ENCODE data around the gene ABCC3.

Gene ABCC3

DNA sequence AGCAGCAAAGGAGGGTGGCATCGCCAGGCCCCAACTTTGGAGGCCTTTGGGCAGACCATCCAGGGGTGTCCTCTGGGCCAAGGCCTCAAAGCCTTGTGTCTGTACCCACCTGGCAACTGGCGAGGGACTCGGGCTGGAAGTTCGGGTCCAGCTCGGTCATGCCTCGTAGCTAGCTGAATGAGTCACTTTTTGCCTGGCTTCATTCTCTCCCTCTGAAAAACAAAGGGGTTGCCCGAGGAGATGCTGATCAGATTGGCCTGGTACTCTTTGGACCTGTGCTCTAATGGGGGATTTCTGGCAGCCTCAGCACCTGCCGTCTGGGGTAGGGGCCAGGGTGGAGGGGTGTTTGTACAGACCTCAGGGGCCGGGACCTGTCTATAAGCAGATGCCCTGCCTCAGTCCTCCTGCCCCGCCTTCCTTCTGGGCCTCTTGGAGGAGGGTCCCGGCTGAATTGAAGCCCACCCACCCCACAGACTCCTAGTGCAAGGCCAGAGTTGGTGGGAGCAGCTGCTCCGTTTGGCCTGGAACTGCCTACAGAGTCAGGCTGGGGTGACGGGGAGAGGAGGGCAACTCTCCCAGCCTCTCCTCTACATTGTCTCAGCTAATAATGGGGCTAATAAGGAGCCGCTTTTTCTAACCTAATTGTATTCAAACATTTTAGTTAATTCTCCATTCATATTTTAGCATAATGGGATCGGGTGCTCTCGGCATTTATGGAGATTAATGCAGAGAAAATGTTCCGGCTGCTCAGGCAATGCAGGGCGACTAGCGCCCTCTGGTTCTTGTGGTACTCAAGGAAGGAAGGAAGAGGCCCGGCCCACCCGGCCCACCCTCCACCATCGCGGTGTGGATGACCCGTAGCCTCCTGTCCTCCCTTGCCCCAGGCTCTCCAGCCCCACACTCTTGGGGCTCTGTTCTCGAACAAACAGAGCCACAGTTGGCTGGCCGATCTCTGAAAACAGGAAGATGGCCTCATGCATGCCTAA, 21.4 kb upstream of the ABCC3 start:
- no peaks in the 10 kb centered on the region for H3K36me3 Mint-ChIP-seq (ENCODE audit: low read depth)
- intact Hi-C loops (cut with micrococcal nuclease), result no loop called here
- H3K4me1 Mint-ChIP-seq (ENCODE audit: low read depth), result peaks cover 32% of the 10 kb centered on the region
- no peaks in the 10 kb centered on the region for H3K9me3 Mint-ChIP-seq
- no peak overlapping the region for H3K27ac Mint-ChIP-seq
- H3K27me3 Mint-ChIP-seq, result peaks cover 49% of the 10 kb centered on the region
- H3K4me3 Mint-ChIP-seq, result no peak overlapping the region

DNA sequence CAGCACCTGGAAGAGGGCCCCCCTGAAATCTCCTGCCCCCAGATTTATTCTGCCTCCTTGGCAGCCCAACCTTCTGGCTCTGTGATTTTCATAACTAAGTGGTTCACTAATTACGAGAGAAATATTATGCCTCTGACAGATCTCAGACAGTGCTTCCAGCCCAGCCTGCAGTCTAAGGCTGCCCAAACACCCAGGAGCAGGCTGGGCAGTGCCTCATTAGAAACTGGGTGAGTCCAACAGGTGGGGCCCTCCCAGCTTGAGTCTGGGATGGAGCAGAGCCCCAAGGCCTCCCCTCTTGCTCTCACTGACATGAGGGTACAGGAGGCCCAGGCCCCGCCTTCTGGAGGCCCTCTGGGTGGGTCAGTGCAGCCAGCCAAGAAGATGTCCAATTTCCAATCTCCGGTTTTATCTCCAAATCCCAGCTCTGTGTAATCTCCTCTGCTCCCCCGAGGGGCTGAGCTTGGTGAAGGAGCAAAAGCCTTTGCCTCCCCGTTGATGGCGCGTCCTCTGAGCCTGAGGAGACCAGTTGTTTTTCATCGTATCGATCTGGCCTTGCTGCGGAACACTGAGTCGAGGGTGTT, 20.1 kb upstream of the ABCC3 start:
- H3K4me1 Mint-ChIP-seq (ENCODE audit: low read depth), result peaks cover 45% of the 10 kb centered on the region
- H3K9me3 Mint-ChIP-seq, result no peaks in the 10 kb centered on the region
- H3K36me3 Mint-ChIP-seq (ENCODE audit: low read depth), result no peaks in the 10 kb centered on the region
- no peak overlapping the region for H3K4me3 Mint-ChIP-seq
- peaks cover 42% of the 10 kb centered on the region for H3K27me3 Mint-ChIP-seq
- H3K27ac Mint-ChIP-seq, result no peak overlapping the region
- intact Hi-C loops (cut with micrococcal nuclease), result no loop called here

DNA sequence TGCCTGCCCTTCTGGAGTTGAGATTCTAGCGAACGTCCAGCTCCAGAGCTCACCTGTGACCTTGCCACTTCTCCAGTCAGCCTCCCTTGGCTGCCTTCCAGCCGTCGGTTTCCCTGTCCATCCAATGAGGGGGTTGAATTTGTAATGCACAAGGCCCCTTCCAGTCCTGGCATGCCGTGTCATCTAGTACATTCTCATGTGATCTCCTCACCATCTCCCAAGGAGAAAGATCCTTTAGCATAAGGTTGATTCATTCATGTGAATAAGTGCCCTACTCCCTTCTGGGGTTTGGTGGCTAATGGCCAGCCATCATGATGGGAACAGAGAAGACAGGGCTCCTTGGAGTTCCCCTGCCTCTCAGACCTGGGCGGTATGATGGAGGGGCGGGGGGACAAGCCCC, 18.9 kb upstream of the ABCC3 start:
- Mint-ChIP-seq H3K9me3 (no peaks in the 10 kb centered on the region), H3K27ac (no peak overlapping the region), H3K36me3 (ENCODE audit: low read depth) (no peaks in the 10 kb centered on the region), H3K4me1 (ENCODE audit: low read depth) (peaks cover 58% of the 10 kb centered on the region), H3K27me3 (peaks cover 32% of the 10 kb centered on the region), H3K4me3 (no peak overlapping the region)
- intact Hi-C loops (cut with micrococcal nuclease), result no loop called here

DNA sequence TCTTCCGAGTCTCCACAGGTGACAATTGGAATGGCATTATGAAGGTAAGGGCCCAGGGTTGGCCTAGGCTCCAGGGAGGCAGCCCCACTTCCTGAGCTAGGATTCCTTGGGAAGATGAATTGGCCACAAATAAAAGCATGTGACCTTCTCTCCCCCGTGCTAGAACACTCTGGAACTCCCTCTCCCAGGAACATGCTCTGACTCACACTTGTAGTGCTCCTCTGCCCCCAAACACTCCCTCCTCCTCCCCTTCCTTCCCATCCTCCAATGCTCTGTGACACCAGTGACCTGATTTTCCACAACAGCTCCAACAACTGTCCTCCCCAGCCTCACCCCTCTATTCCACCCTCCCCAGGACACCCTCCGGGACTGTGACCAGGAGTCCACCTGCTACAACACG, 16.4 kb upstream of the ABCC3 start:
- Mint-ChIP-seq H3K4me3 (no peak overlapping the region), H3K27ac (peak overlapping the region; percentile 6), H3K27me3 (peaks cover 27% of the 10 kb centered on the region), H3K9me3 (no peaks in the 10 kb centered on the region), H3K36me3 (ENCODE audit: low read depth) (no peaks in the 10 kb centered on the region), H3K4me1 (ENCODE audit: low read depth) (peaks cover 69% of the 10 kb centered on the region)
- intact Hi-C loops (cut with micrococcal nuclease), result no loop called here

DNA sequence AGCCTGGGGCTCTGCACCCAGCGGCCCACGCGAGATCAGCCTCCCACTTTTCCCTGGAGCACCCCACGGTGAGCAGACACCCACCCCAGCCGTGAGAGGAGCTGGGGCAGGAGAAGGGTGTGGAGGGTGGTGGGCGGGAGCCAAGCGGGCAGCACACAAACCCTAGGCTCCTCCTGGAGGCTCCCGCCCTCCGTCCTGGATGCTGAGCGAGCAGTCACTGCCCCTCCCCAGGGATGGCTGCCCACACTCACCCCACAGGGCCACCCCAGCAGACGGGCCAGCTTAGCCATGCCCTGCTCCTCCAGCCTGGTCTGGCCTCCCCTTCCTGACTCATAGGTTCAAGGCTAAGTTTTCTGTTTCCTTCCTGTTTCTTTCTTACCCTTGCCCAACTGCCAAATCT, 15.7 kb upstream of the ABCC3 start:
- Mint-ChIP-seq H3K27me3 (peaks cover 25% of the 10 kb centered on the region), H3K4me1 (ENCODE audit: low read depth) (peaks cover 68% of the 10 kb centered on the region), H3K27ac (peak overlapping the region; percentile 11), H3K4me3 (no peak overlapping the region), H3K36me3 (ENCODE audit: low read depth) (no peaks in the 10 kb centered on the region), H3K9me3 (no peaks in the 10 kb centered on the region)
- intact Hi-C loops (cut with micrococcal nuclease), result no loop called here

DNA sequence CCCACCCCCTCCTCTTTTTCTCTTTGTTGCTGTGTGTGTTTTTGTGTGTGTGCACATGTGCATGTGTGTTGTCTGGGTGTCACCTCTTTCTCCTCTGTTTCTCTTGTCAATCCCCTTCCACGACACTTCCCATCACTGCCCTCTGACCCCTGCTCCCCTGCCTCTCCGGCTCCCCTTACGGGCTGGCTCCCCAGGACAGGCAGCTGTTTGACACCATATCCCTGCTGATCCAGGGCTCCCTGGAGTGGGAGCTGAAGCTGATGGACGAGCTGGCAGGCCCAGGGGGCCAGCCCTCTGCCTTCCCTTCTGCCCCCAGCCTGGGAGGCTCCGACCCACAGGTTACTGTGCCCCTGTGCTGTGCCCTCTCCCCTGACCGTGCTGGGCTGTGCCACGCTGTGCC, 15.2 kb upstream of the ABCC3 start:
- Mint-ChIP-seq H3K27me3 (peaks cover 20% of the 10 kb centered on the region), H3K4me3 (no peak overlapping the region), H3K27ac (peak overlapping the region; percentile 11), H3K9me3 (no peaks in the 10 kb centered on the region), H3K36me3 (ENCODE audit: low read depth) (no peaks in the 10 kb centered on the region), H3K4me1 (ENCODE audit: low read depth) (peaks cover 68% of the 10 kb centered on the region)
- intact Hi-C loops (cut with micrococcal nuclease), result no loop called here

DNA sequence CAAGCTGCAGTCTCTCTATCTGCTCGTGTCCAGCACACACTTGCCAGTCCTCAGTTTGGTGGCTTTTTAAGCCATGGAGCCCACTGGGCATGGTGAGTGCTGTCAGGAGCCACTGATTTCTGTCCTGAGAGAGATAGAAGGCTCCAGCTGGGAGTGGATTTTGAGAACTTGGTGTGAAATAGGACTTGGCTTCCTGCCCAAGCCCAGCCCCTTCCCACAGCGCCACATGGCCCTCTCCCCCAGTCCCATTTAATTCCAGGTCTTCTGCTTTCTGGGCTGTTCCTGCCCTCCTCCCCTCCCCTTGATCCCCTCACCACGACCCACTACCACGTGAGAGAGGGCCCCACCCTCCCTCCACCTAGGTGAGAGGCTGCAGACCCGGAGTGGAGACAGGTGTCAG, 14.4 kb upstream of the ABCC3 start:
- Mint-ChIP-seq H3K4me3 (no peak overlapping the region), H3K36me3 (ENCODE audit: low read depth) (no peaks in the 10 kb centered on the region), H3K4me1 (ENCODE audit: low read depth) (peaks cover 70% of the 10 kb centered on the region), H3K27me3 (peaks cover 15% of the 10 kb centered on the region), H3K27ac (peak overlapping the region; percentile 29), H3K9me3 (no peaks in the 10 kb centered on the region)
- intact Hi-C loops (cut with micrococcal nuclease), result loop anchor here (5.0 kb wide), 1 partner anchor 58 kb away; the partner anchor contains the start of gene CACNA1G

DNA sequence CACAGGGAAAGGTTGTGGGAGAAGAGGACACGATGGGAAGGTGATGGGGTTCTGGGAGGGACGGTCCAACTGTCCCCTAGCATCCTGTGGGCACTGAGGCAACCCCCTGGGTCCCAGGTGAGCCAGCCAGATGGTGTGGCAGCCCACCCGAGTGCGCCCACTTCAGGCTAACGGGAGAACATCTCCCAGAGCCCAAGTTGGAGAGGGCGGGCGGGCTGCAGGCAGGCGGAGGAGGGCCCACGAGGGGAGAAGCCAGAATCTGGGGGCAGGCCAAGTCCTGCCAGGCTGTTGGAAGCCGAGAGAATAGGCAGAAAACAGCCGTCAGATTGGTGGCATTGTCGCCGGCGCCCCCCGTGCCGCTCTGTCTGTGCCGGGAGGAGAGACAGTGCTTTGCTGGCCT, 13.8 kb upstream of the ABCC3 start:
- H3K27me3 Mint-ChIP-seq, result peaks cover 15% of the 10 kb centered on the region
- no peaks in the 10 kb centered on the region for H3K9me3 Mint-ChIP-seq
- intact Hi-C loops (cut with micrococcal nuclease), result loop anchor here (5.0 kb wide), 1 partner anchor 59 kb away; the partner anchor contains the start of gene CACNA1G
- no peaks in the 10 kb centered on the region for H3K36me3 Mint-ChIP-seq (ENCODE audit: low read depth)
- no peak overlapping the region for H3K4me3 Mint-ChIP-seq
- H3K27ac Mint-ChIP-seq, result peak overlapping the region; percentile 29
- peaks cover 76% of the 10 kb centered on the region for H3K4me1 Mint-ChIP-seq (ENCODE audit: low read depth)

DNA sequence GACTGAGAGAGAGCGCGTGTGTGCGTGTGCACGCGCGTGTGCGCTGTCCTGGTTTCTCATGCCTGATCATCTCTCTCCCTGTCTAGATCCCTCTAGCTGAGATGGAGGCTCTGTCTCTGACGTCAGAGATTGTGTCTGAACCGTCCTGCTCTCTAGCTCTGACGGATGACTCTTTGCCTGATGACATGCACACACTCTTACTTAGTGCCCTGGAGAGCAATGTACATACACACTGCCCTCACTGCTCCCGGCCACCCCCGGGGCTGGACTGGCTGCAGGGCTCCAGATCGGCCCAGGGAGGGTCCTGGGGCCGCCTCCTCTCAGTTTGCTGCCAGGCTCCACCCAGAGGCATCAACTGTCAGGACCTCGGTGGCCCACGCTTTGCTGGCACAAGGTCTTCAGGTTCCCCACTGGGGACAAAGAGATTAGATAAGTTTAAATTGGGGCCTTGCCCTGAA, 13.1 kb upstream of the ABCC3 start:
- Mint-ChIP-seq H3K9me3 (no peaks in the 10 kb centered on the region), H3K27me3 (peaks cover 16% of the 10 kb centered on the region), H3K36me3 (ENCODE audit: low read depth) (no peaks in the 10 kb centered on the region), H3K27ac (peak overlapping the region; percentile 58), H3K4me1 (ENCODE audit: low read depth) (peaks cover 84% of the 10 kb centered on the region), H3K4me3 (no peak overlapping the region)
- intact Hi-C loops (cut with micrococcal nuclease), result loop anchor here (5.0 kb wide), 1 partner anchor 59 kb away; the partner anchor contains the start of gene CACNA1G

DNA sequence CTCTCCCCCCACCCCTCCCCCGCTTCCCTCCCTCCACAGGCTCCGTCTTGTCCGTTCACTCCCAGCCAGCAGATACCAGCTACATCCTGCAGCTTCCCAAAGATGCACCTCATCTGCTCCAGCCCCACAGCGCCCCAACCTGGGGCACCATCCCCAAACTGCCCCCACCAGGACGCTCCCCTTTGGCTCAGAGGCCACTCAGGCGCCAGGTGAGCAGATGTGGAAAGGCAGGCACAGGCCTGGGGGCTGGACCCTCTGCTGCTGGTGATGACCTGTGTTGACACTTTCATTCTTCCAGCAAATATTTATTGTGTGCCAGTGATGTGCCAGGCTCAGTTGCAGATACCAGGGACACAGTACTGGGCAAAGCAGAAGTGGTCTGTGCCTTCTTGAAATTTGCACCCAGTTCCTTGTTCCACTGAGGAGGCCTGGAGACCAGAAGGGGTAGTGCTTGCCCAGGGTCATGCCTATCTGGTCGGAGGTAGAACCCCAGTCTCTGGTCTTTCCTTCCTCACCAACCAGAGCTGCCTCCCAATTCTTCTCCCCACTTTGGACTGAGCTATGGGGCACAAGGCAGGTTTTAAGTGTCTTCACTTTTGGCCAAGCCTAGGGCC, 10.3 kb upstream of the ABCC3 start:
- H3K36me3 Mint-ChIP-seq (ENCODE audit: low read depth), result no peaks in the 10 kb centered on the region
- intact Hi-C loops (cut with micrococcal nuclease), result loop anchor here (5.0 kb wide), 1 partner anchor 62 kb away; the partner anchor contains the start of gene CACNA1G
- H3K27ac Mint-ChIP-seq, result peak overlapping the region; percentile 46
- H3K27me3 Mint-ChIP-seq, result peaks cover 36% of the 10 kb centered on the region
- peaks cover 83% of the 10 kb centered on the region for H3K4me1 Mint-ChIP-seq (ENCODE audit: low read depth)
- H3K4me3 Mint-ChIP-seq, result no peak overlapping the region
- no peaks in the 10 kb centered on the region for H3K9me3 Mint-ChIP-seq

DNA sequence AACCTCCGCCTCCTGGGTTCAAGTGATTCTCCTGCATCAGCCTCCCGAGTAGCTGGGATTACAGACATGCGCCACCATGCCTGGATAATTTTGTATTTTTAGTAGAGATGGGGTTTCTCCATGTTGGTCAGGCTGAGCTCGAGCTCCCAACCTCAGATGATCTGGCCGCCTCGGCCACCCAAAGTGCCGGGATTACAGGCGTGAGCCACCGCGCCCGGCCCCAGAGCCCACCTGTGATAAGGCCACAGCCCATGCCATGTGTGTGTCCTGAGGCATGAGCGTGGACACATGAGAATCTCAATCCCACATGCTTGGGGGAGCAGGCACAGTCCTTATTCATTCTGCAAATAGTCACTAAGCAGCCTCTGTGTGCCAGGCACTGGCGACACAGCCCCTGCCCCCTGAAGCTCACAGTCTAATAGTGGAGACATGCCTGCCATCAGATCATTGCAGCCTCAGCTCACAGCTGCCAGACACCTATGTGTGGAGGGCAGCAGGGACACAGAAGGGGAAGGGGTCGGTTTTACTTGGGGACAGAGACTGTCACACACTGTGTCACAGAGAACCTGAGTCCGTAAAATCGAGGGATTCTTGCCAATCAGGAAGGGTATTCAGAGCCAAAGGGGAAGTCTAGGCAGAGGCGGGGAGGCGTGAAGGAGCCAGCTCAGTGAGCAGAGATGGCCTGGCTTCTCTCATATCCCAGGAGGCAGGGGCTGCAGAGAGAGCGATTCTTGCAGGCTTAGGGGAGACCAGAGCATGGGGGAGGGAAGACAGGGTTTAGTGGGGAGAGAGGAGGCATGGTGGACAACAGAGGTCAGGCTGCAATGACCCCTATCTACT, 9.4 kb upstream of the ABCC3 start:
- Mint-ChIP-seq H3K27me3 (peaks cover 44% of the 10 kb centered on the region), H3K9me3 (no peaks in the 10 kb centered on the region), H3K36me3 (ENCODE audit: low read depth) (no peaks in the 10 kb centered on the region), H3K4me1 (ENCODE audit: low read depth) (peaks cover 83% of the 10 kb centered on the region), H3K27ac (peak overlapping the region; percentile 46), H3K4me3 (no peak overlapping the region)
- intact Hi-C loops (cut with micrococcal nuclease), result loop anchor here (5.0 kb wide), 1 partner anchor 143 kb away; no protein-coding TSS in a partner anchor

DNA sequence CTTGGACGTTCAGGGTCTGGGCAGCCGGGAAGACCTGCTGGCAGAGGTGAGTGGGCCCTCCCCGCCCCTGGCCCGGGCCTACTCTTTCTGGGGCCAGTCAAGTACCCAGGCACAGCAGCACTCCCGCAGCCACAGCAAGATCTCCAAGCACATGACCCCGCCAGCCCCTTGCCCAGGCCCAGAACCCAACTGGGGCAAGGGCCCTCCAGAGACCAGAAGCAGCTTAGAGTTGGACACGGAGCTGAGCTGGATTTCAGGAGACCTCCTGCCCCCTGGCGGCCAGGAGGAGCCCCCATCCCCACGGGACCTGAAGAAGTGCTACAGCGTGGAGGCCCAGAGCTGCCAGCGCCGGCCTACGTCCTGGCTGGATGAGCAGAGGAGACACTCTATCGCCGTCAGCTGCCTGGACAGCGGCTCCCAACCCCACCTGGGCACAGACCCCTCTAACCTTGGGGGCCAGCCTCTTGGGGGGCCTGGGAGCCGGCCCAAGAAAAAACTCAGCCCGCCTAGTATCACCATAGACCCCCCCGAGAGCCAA, 8.6 kb upstream of the ABCC3 start:
- peaks cover 82% of the 10 kb centered on the region for H3K4me1 Mint-ChIP-seq (ENCODE audit: low read depth)
- no peak overlapping the region for H3K4me3 Mint-ChIP-seq
- peaks cover 49% of the 10 kb centered on the region for H3K27me3 Mint-ChIP-seq
- no peak overlapping the region for H3K27ac Mint-ChIP-seq
- no peaks in the 10 kb centered on the region for H3K36me3 Mint-ChIP-seq (ENCODE audit: low read depth)
- H3K9me3 Mint-ChIP-seq, result no peaks in the 10 kb centered on the region
- intact Hi-C loops (cut with micrococcal nuclease), result loop anchor here (2.0 to 5.0 kb wide), 2 partner anchors 79 to 144 kb away; partner anchors contain the start of gene SPATA20
